ENCODE measurements around the gene TSC22D2.

Gene TSC22D2
- 92.5 to 225 reads per million in 2 donors for total RNA-seq

GRCh38 chr3:150408221-150409124 is at the start of gene TSC22D2:
TSS of gene TSC22D2 (plus strand) at chr3:150408298. CDS start at chr3:150409351, 1,053 bp downstream.
- peak; percentile 94 to 97 (median 95) for DNase-seq

GRCh38 chr3:150359381-150359780 is 48.7 kb upstream of the TSC22D2 start:
- no peak for DNase-seq

GRCh38 chr3:150360966-150361365 is 47.1 kb upstream of the TSC22D2 start:
- no peak for DNase-seq

GRCh38 chr3:150362515-150363302 is 45.4 kb upstream of the TSC22D2 start:
- no peak for DNase-seq

GRCh38 chr3:150363420-150363819 is 44.7 kb upstream of the TSC22D2 start:
- DNase-seq, result no peak

GRCh38 chr3:150365132-150365604 is 42.9 kb upstream of the TSC22D2 start:
- DNase-seq, result peak in 1 of 5 experiments; percentile 38

GRCh38 chr3:150367757-150368156 is 40.3 kb upstream of the TSC22D2 start:
- DNase-seq, result no peak

GRCh38 chr3:150370122-150370602 is 37.9 kb upstream of the TSC22D2 start:
- no peak for DNase-seq

- no peak for DNase-seq
These were observed 37.1 kb upstream of the TSC22D2 start for GRCh38 chr3:150370999-150371398.

- DNase-seq, result no peak
These were observed 36.3 kb upstream of the TSC22D2 start for GRCh38 chr3:150371741-150372254.

GRCh38 chr3:150372320-150372719 is 35.8 kb upstream of the TSC22D2 start:
- DNase-seq, result no peak

GRCh38 chr3:150372722-150373121 is 35.4 kb upstream of the TSC22D2 start:
- DNase-seq, result peak in 1 of 5 experiments; percentile 10

GRCh38 chr3:150373234-150373875 is 34.7 kb upstream of the TSC22D2 start:
- no peak for DNase-seq

- no peak for DNase-seq
These were observed 33.1 kb upstream of the TSC22D2 start for GRCh38 chr3:150374975-150375374.

GRCh38 chr3:150376001-150376848 is 31.9 kb upstream of the TSC22D2 start:
- no peak for DNase-seq

GRCh38 chr3:150377601-150378300 is 30.3 kb upstream of the TSC22D2 start:
- no peak for DNase-seq

GRCh38 chr3:150378301-150378748 is 29.8 kb upstream of the TSC22D2 start:
- no peak for DNase-seq

- no peak for DNase-seq
These were observed 28.6 kb upstream of the TSC22D2 start for GRCh38 chr3:150379469-150379868.

- peak in 2 of 5 experiments; percentile 54 to 82 for DNase-seq
These were observed 23.5 kb upstream of the TSC22D2 start for GRCh38 chr3:150384296-150385212.
